Astrocyte (in vitro differentiated cells and primary cell): ENCODE data around the gene TFF2. TPM values are rescaled to one million over a fixed set of nuclear protein-coding genes. Genes with fewer than 3 reads are reported as not detected.

ENCODE experiments used
- DNase-seq: peaks from one replicate; pipeline ENCODE4 v3.0.0-alpha.2; 2010; ENCODE audit warnings: low read depth
- FAIRE-seq: peaks from 2 replicates; lab custom pipeline; 2011; peaks lifted over from hg19 to GRCh38; lab: Jason Lieb, UNC
- H2AFZ ChIP-seq: 2 replicates; pipeline ENCODE4 v1.6.0; 2012; ENCODE audit warnings: low read depth, low read length, inconsistent platforms
- H3K27ac ChIP-seq: 2 replicates; pipeline ENCODE4 v1.5.1; 2011; ENCODE audit warnings: low read depth, low read length, inconsistent platforms
- H3K27me3 ChIP-seq: 2 replicates; pipeline ENCODE4 v1.6.0; 2011; ENCODE audit warnings: low read length, inconsistent platforms; ENCODE audit not compliant: insufficient read depth
- H3K36me3 ChIP-seq: 2 replicates; pipeline ENCODE4 v1.5.1; 2011; ENCODE audit warnings: low read length, inconsistent platforms; ENCODE audit not compliant: insufficient read depth
- H3K4me1 ChIP-seq: 2 replicates; pipeline ENCODE4 v1.5.1; 2011; ENCODE audit warnings: low read length, inconsistent platforms; ENCODE audit not compliant: insufficient read depth
- H3K4me2 ChIP-seq: 2 replicates; pipeline ENCODE4 v1.6.0; 2012; ENCODE audit warnings: low read length, inconsistent platforms
- H3K4me3 ChIP-seq: 2 replicates; pipeline ENCODE4 v1.5.1; 2011; ENCODE audit warnings: low read depth, mild to moderate bottlenecking, low read length, inconsistent platforms; ENCODE audit not compliant: insufficient read depth
- H3K79me2 ChIP-seq: 2 replicates; pipeline ENCODE4 v1.6.0; 2012; ENCODE audit warnings: mild to moderate bottlenecking, low read length, inconsistent platforms; ENCODE audit not compliant: insufficient read depth
- H3K9ac ChIP-seq: 2 replicates; pipeline ENCODE4 v1.6.0; 2012; ENCODE audit warnings: mild to moderate bottlenecking, low read length, inconsistent platforms
- H3K9me3 ChIP-seq: 2 replicates; pipeline ENCODE4 v1.5.1; 2012; ENCODE audit warnings: low read depth, mild to moderate bottlenecking, low read length, inconsistent platforms; ENCODE audit not compliant: insufficient read depth
- H4K20me1 ChIP-seq: 2 replicates; pipeline ENCODE4 v1.6.0; 2012; ENCODE audit warnings: low read length, inconsistent platforms; ENCODE audit not compliant: insufficient read depth
- H3K27ac Mint-ChIP-seq: one replicate; pipeline ENCODE4 v1.8.0; 2021; ENCODE audit warnings: mild to moderate bottlenecking, mixed read lengths; ENCODE audit not compliant: unreplicated experiment
- H3K27me3 Mint-ChIP-seq: one replicate; pipeline ENCODE4 v1.8.0; 2021; ENCODE audit warnings: low read depth, mixed read lengths; ENCODE audit not compliant: unreplicated experiment
- H3K36me3 Mint-ChIP-seq: one replicate; pipeline ENCODE4 v1.8.0; 2021; ENCODE audit warnings: low read depth, mixed read lengths; ENCODE audit not compliant: unreplicated experiment
- H3K4me1 Mint-ChIP-seq: one replicate; pipeline ENCODE4 v1.8.0; 2021; ENCODE audit warnings: low read depth, mixed read lengths; ENCODE audit not compliant: unreplicated experiment
- H3K4me3 Mint-ChIP-seq: one replicate; pipeline ENCODE4 v1.8.0; 2021; ENCODE audit warnings: mild to moderate bottlenecking, moderate library complexity, mixed read lengths; ENCODE audit not compliant: unreplicated experiment
- H3K9me3 Mint-ChIP-seq: one replicate; pipeline ENCODE4 v1.8.0; 2021; ENCODE audit warnings: mild to moderate bottlenecking, mixed read lengths; ENCODE audit not compliant: unreplicated experiment
- CTCF ChIP-seq: IDR thresholded peaks from 2 replicates; pipeline ENCODE4 v1.5.1; 2011; ENCODE audit warnings: low read depth, mild to moderate bottlenecking, inconsistent platforms, low read length, moderate library complexity; ENCODE audit not compliant: insufficient read depth
- EZH2 ChIP-seq: IDR thresholded peaks from 2 replicates; pipeline ENCODE4 v1.6.1; 2012; ENCODE audit warnings: mild to moderate bottlenecking, low read length, inconsistent platforms; ENCODE audit not compliant: insufficient read depth
- total RNA-seq: library from RNA; stranded (reverse); gene quantifications from 2 replicates; pipeline ENCODE4 v1.2.1, GENCODE V29; 2021

TFF2 gene
- total RNA-seq, 1 donor from 2014 or later = not detected

- no peaks in the 10 kb centered on the region for H3K36me3 Mint-ChIP-seq
- no peak for TF ChIP-seq CTCF
- TF ChIP-seq EZH2 = no peak
- H3K4me3 ChIP-seq = no peak overlapping the region
- no peaks in the 10 kb centered on the region for H3K36me3 ChIP-seq
- no peak overlapping the region for H3K9ac ChIP-seq
- no peak overlapping the region for H3K4me3 Mint-ChIP-seq
- peaks cover 10% of the 10 kb centered on the region for H3K27me3 ChIP-seq
- no peak overlapping the region for H2AFZ ChIP-seq
- no peaks in the 10 kb centered on the region for H3K9me3 ChIP-seq
- no peak overlapping the region for H3K4me2 ChIP-seq
- no peaks in the 10 kb centered on the region for H4K20me1 ChIP-seq
- H3K27ac Mint-ChIP-seq = no peak overlapping the region
- peaks cover 17% of the 10 kb centered on the region for H3K9me3 Mint-ChIP-seq
- H3K27me3 Mint-ChIP-seq = peaks cover 3% of the 10 kb centered on the region
- no peak for DNase-seq
- no peak for FAIRE-seq
- H3K4me1 Mint-ChIP-seq = no peaks in the 10 kb centered on the region
- H3K79me2 ChIP-seq = no peaks in the 10 kb centered on the region
- no peak overlapping the region for H3K27ac ChIP-seq
- no peaks in the 10 kb centered on the region for H3K4me1 ChIP-seq
Measured at GRCh38 chr21:42330380-42331371, 20.1 kb downstream of the TFF2 start.

GRCh38 chr21:42324896-42325295 lies 25.9 kb downstream of the TFF2 start:
- Histone ChIP-seq H3K27ac (no peak overlapping the region), H3K4me1 (no peaks in the 10 kb centered on the region), H4K20me1 (no peaks in the 10 kb centered on the region), H3K9me3 (no peaks in the 10 kb centered on the region), H2AFZ (no peak overlapping the region), H3K27me3 (peaks cover 7% of the 10 kb centered on the region), H3K79me2 (no peaks in the 10 kb centered on the region), H3K4me2 (no peak overlapping the region), H3K4me3 (no peak overlapping the region), H3K36me3 (no peaks in the 10 kb centered on the region), H3K9ac (no peak overlapping the region)
- no peak overlapping the region for H3K4me3 Mint-ChIP-seq
- DNase-seq (no peak), FAIRE-seq (no peak)
- H3K27me3 Mint-ChIP-seq = peaks cover 16% of the 10 kb centered on the region
- TF ChIP-seq EZH2 (no peak), CTCF (no peak)
- H3K9me3 Mint-ChIP-seq = peaks cover 6% of the 10 kb centered on the region
- peaks cover 11% of the 10 kb centered on the region for H3K4me1 Mint-ChIP-seq
- H3K36me3 Mint-ChIP-seq = no peaks in the 10 kb centered on the region
- peak overlapping the region; percentile 20 for H3K27ac Mint-ChIP-seq

- no peak overlapping the region for H2AFZ ChIP-seq
- no peak for TF ChIP-seq EZH2
- TF ChIP-seq CTCF = no peak
- H3K4me1 ChIP-seq = no peaks in the 10 kb centered on the region
- H3K79me2 ChIP-seq = no peaks in the 10 kb centered on the region
- H3K27ac ChIP-seq = no peak overlapping the region
- H3K4me3 ChIP-seq = no peak overlapping the region
- H3K27ac Mint-ChIP-seq = no peak overlapping the region
- no peak overlapping the region for H3K9ac ChIP-seq
- FAIRE-seq = no peak
- H3K36me3 ChIP-seq = no peaks in the 10 kb centered on the region
- no peaks in the 10 kb centered on the region for H3K36me3 Mint-ChIP-seq
- H3K4me3 Mint-ChIP-seq = no peak overlapping the region
- H3K4me1 Mint-ChIP-seq = peaks cover 11% of the 10 kb centered on the region
- no peaks in the 10 kb centered on the region for H4K20me1 ChIP-seq
- DNase-seq = no peak
- peaks cover 22% of the 10 kb centered on the region for H3K27me3 Mint-ChIP-seq
- peaks cover 2% of the 10 kb centered on the region for H3K9me3 Mint-ChIP-seq
- H3K9me3 ChIP-seq = no peaks in the 10 kb centered on the region
- no peak overlapping the region for H3K4me2 ChIP-seq
- no peaks in the 10 kb centered on the region for H3K27me3 ChIP-seq
Measured at GRCh38 chr21:42321845-42322244, 28.9 kb downstream of the TFF2 start.
